ENCODE measurements around the gene MAPRE3. TPM values are rescaled to one million over a fixed set of nuclear protein-coding genes. Genes with fewer than 3 reads are reported as not detected.
A peak's percentile ranks its signal among the peaks of the same experiment; 100 is the strongest.

Gene MAPRE3
- total RNA-seq, 4 donors from 2014 or later: 4.2 to 14.9 (median 5.9) TPM

GRCh38 chr2:27027211-27027651 is 56.8 kb downstream of the MAPRE3 start:
- Histone ChIP-seq H3K9me3 (no peaks in the 10 kb centered on the region), H3K27ac (no peak overlapping the region), H3K4me1 (peaks cover 0 to 4% (median 0%) of the 10 kb centered on the region in 4 donors), H3K36me3 (peaks cover 0 to 29% (median 0%) of the 10 kb centered on the region in 3 donors), H3K4me3 (no peak overlapping the region), H3K27me3 (no peaks in the 10 kb centered on the region)
- no peak for TF ChIP-seq CTCF (IDR thresholded peaks at IDR 0.05)
- no peak for TF ChIP-seq POLR2A (IDR thresholded peaks at IDR 0.05)
- no peak for DNase-seq

DNA sequence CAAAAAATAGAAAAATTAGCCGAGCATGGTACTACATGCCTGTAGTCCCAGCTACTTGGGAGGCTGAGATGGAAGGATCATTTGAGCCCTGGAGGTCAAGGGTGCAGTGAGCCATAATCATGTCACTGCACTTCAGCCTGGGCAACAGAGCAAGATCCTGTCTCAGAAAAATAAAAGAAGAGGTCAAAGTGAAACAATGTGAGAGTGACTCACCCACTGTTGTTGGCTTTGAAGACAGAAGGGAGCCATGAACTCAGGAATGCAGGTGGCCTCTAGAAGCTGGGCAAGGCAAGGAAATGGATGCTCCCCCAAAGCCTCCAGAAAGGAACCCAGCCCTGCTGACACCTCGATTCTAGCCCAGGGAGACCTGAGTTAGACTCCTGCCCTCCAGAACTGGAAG is 58.6 kb downstream of the MAPRE3 start:
- Histone ChIP-seq H3K27me3 (no peaks in the 10 kb centered on the region), H3K9me3 (no peaks in the 10 kb centered on the region), H3K27ac (no peak overlapping the region), H3K4me1 (peaks cover 0 to 11% (median 4%) of the 10 kb centered on the region in 4 donors), H3K36me3 (peaks cover 0 to 29% (median 0%) of the 10 kb centered on the region in 3 donors), H3K4me3 (no peak overlapping the region)
- DNase-seq: no peak
- TF ChIP-seq POLR2A (IDR thresholded peaks at IDR 0.05): no peak
- TF ChIP-seq CTCF (IDR thresholded peaks at IDR 0.05): no peak

DNA sequence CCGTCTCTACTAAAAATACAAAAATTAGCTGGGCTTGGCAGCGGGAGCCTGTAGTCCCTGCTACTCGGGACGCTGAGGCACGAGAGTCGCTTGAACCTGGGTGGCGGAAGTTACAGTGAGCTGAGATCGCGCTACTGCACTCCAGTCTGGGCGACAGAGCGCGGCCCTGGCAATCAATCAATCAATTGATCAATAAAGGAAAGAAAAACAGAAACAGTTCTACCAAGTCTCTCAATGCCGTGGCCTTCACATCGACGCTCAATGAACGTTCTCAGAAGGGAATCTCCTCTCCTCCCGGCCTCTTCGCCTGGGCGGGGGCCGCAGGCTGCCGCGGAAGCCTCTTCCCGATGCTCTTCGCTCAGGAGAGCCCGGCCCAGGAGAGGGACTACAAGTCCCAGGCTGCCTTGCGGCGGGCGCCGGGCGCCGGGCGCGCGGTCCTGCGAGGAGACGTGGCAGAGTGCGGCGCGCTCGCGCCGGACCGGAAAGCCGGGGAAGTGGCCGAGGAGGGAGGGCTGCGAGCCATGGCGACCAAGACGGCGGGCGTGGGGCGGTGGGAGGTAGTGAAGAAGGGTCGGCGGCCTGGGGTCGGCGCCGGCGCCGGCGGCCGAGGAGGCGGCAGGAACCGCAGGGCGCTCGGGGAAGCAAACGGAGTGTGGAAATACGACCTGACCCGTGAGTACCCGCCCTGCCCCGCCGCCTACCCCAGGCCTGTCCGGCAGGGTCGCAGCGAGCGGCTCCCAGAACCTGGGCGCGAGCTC is 62.2 kb downstream of the MAPRE3 start, which contains the start of gene TMEM214:
Gene TMEM214 (plus strand): TSS at position 471 of the 758 bp plus-strand sequence. CDS start 51 bp downstream, at position 522.
- Histone ChIP-seq H3K4me1 (peaks cover 0 to 20% (median 5%) of the 10 kb centered on the region in 4 donors), H3K27me3 (no peaks in the 10 kb centered on the region), H3K36me3 (peaks cover 0 to 30% (median 0%) of the 10 kb centered on the region in 3 donors), H3K4me3 (peak within 1 kb of the TSS; percentile 71 to 98 (median 90)), H3K9me3 (no peaks in the 10 kb centered on the region), H3K27ac (peak within 1 kb of the TSS; percentile 79 to 87 (median 84))
- peak; percentile 75 to 89 for TF ChIP-seq POLR2A (IDR thresholded peaks at IDR 0.05)
- peak in 1 of 6 experiments; percentile 27 for TF ChIP-seq CTCF (IDR thresholded peaks at IDR 0.05)
- peak; percentile 85 to 95 (median 92) for DNase-seq

- TF ChIP-seq CTCF (IDR thresholded peaks at IDR 0.05): no peak
- TF ChIP-seq POLR2A (IDR thresholded peaks at IDR 0.05): no peak
- DNase-seq: no peak
- Histone ChIP-seq H3K4me3 (peak overlapping the region; percentile 71 to 98 (median 90)), H3K36me3 (peaks cover 0 to 37% (median 0%) of the 10 kb centered on the region in 3 donors), H3K27me3 (no peaks in the 10 kb centered on the region), H3K27ac (peak overlapping the region; percentile 79 to 87 (median 84)), H3K9me3 (no peaks in the 10 kb centered on the region), H3K4me1 (peaks cover 0 to 20% (median 5%) of the 10 kb centered on the region in 4 donors)
Observed at GRCh38 chr2:27033253-27033852, 62.9 kb downstream of the MAPRE3 start.

GRCh38 chr2:27038012-27038411 is 67.6 kb downstream of the MAPRE3 start:
- TF ChIP-seq CTCF (IDR thresholded peaks at IDR 0.05): no peak
- no peak for TF ChIP-seq POLR2A (IDR thresholded peaks at IDR 0.05)
- H3K4me3 ChIP-seq: no peak overlapping the region
- no peaks in the 10 kb centered on the region for H3K27me3 ChIP-seq
- no peaks in the 10 kb centered on the region for H3K9me3 ChIP-seq
- no peak for DNase-seq
- peaks cover 0 to 20% (median 5%) of the 10 kb centered on the region in 4 donors for H3K4me1 ChIP-seq
- no peak overlapping the region for H3K27ac ChIP-seq
- peaks cover 0 to 70% (median 0%) of the 10 kb centered on the region in 3 donors for H3K36me3 ChIP-seq

Data from Peyer's patch (tissue), 4 donors.